Upper lobe of left lung (tissue), 6 donors: ENCODE results near the gene CCN5. TPM values are rescaled to one million over a fixed set of nuclear protein-coding genes. Genes with fewer than 3 reads are reported as not detected.

Experiments
- ATAC-seq, 2 donors: fragments of 200-7000 bp; cut with Tn5 transposase; one replicate each; pipeline ENCODE4 v1.9.1; 2022; ENCODE audit warnings: mild to moderate bottlenecking in 2 of 2, moderate library complexity in 2 of 2; ENCODE audit not compliant: low FRiP score in 2 of 2
- DNase-seq, 2 donors: peaks; one replicate each; pipeline ENCODE4 v3.0.0-alpha.2; 2019 to 2020
- H3K27ac ChIP-seq, 4 donors: fragments of 200-600 bp; sonication (generic); one replicate each; pipeline ENCODE4 v1.5.1; 2016 to 2019
- H3K27me3 ChIP-seq, 4 donors: fragments of 200-600 bp; sonication (generic); one replicate each; pipeline ENCODE4 v1.5.1; 2017 to 2019
- H3K36me3 ChIP-seq, 4 donors: fragments of 200-600 bp; sonication (generic); one replicate each; pipeline ENCODE4 v1.5.1; 2016 to 2019
- H3K4me1 ChIP-seq, 4 donors: fragments of 200-600 bp; sonication (generic); one replicate each; pipeline ENCODE4 v1.5.1; 2018 to 2019
- H3K4me3 ChIP-seq, 4 donors: fragments of 200-600 bp; sonication (generic); one replicate each; pipeline ENCODE4 v1.5.1; 2017 to 2019; ENCODE audit warnings: mild to moderate bottlenecking in 2 of 4, moderate library complexity in 1 of 4
- H3K9me3 ChIP-seq, 4 donors: fragments of 200-600 bp; sonication (generic); one replicate each; pipeline ENCODE4 v1.5.1; 2018 to 2019
- CTCF ChIP-seq, 6 experiments: fragments of 450-650 bp in 4 of 6; fragments of 200-600 bp in 2 of 6; sonication (generic) in 2 of 6; IDR thresholded peaks; one replicate each; pipeline ENCODE4 v1.5.1; 2016 to 2019; ENCODE audit warnings: antibody characterized with exemption in 6 of 6
- EP300 ChIP-seq, 4 donors: sonication (generic); formaldehyde crosslinking; IDR thresholded peaks; one replicate each; pipeline ENCODE4 v1.5.1; 2017; ENCODE audit warnings: antibody characterized with exemption in 4 of 4, control low read depth in 2 of 4
- POLR2A ChIP-seq, 4 donors: fragments of 450-650 bp; IDR thresholded peaks; one replicate each; pipeline ENCODE4 v1.5.1; 2016 to 2017; ENCODE audit warnings: antibody characterized with exemption in 4 of 4, mild to moderate bottlenecking in 2 of 4
- POLR2AphosphoS5 ChIP-seq, 2 donors: sonication (generic); formaldehyde crosslinking; IDR thresholded peaks; one replicate each; pipeline ENCODE4 v1.5.1; 2017; ENCODE audit warnings: antibody characterized with exemption in 2 of 2
- WGBS, 2 donors: methylation state at CpG; one replicate each; pipeline ENCODE4 v1.1.5; 2017 to 2018; 5-methylcytosine and 5-hydroxymethylcytosine counted together
- total RNA-seq, 6 donors: library from RNA; depleted of rRNA in 4 of 6; stranded (reverse); fragments of >200 nt in 4 of 6; gene quantifications; one replicate each; pipeline versions ENCODE4 v1.1.0 to v1.2.1, GENCODE V29; 2016 to 2021
- donor health status: DM: no; HTN: no; CAD: no; lungs with moderate emphysema.
- donor health status: DM: no; HTN: yes; CAD: no; lungs with severe emphysema.

Gene CCN5
- total RNA-seq, 6 donors from 2014 or later = 44.9 to 168 (median 122) TPM

DNA sequence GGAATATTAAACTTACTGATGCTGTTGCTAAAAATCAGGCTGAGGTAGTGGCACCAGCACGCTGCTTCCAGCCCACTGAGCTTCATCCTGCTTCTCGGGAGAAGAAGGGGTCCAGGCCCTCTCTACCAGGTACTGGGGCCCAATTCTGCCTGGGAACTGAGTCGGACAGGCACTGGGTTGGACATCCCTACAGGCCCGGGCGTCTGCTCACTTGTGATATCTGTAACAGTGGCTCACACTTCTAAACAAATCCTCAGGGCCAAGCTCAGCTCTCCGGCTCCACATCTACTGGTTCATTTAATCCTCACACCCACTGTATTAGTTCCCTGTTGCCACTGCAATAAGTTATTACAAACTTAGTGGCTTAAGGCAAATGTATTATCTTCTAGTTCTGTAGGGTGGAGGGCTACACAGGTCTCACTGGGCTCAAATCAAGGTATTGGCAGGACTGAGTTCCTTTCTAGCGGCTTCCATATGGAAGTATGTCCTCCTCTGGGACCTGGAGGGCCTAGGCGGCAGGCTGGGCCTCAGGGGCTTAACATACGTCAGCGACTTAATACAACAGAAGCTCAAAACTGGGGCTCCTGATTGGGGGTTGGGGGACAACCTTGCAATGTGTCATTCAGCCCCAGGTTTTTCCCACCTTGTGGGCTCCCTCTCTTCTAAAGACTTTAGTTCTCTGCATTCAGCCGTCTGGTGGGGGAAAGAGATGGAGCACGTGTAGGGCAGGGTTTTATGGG lies 28.9 kb downstream of the CCN5 start:
- Histone ChIP-seq H3K27me3 (no peaks in the 10 kb centered on the region), H3K9me3 (no peaks in the 10 kb centered on the region), H3K27ac (no peak overlapping the region), H3K36me3 (no peaks in the 10 kb centered on the region), H3K4me1 (peaks cover 20 to 30% (median 26%) of the 10 kb centered on the region in 4 donors), H3K4me3 (no peak overlapping the region)
- TF ChIP-seq POLR2AphosphoS5 (IDR thresholded peaks at IDR 0.05) = no peak
- TF ChIP-seq CTCF (IDR thresholded peaks at IDR 0.05) = no peak
- TF ChIP-seq POLR2A (IDR thresholded peaks at IDR 0.05) = no peak
- TF ChIP-seq EP300 (IDR thresholded peaks at IDR 0.05) = no peak
- DNase-seq (no peak), ATAC-seq (no peak)
- 94 to 95% methylated on average over 8 to 12 of the region's 12 CpGs for WGBS, 2 donors

- WGBS, 2 donors = 26 to 34% methylated on average over 5 of the region's 5 CpGs
- ATAC-seq = peak in 1 of 2 donors; percentile 3
- Histone ChIP-seq H3K4me3 (peak overlapping the region in 3 of 4 donors; percentile 42 to 60 (median 58)), H3K27me3 (peaks cover 0 to 5% (median 0%) of the 10 kb centered on the region in 4 donors), H3K9me3 (no peaks in the 10 kb centered on the region), H3K36me3 (no peaks in the 10 kb centered on the region), H3K4me1 (peaks cover 22 to 32% (median 27%) of the 10 kb centered on the region in 4 donors), H3K27ac (peak overlapping the region in 3 of 4 donors; percentile 24 to 45 (median 42))
- TF ChIP-seq POLR2A (IDR thresholded peaks at IDR 0.05) = no peak
- TF ChIP-seq EP300 (IDR thresholded peaks at IDR 0.05) = no peak
- no peak for TF ChIP-seq POLR2AphosphoS5 (IDR thresholded peaks at IDR 0.05)
- no peak for TF ChIP-seq CTCF (IDR thresholded peaks at IDR 0.05)
- DNase-seq = no peak
Observed at GRCh38 chr20:44745122-44745597, 30.0 kb downstream of the CCN5 start.

- H3K27me3 ChIP-seq = peaks cover 0 to 11% (median 0%) of the 10 kb centered on the region in 4 donors
- no peaks in the 10 kb centered on the region for H3K36me3 ChIP-seq
- H3K4me3 ChIP-seq = peak within 1 kb of the TSS; percentile 6 to 60 (median 50)
- peak within 1 kb of the TSS in 3 of 4 donors; percentile 24 to 45 (median 42) for H3K27ac ChIP-seq
- 2% methylated on average over 31 to 39 of the region's 81 CpGs for WGBS, 2 donors
- H3K4me1 ChIP-seq = peaks cover 24 to 36% (median 30%) of the 10 kb centered on the region in 4 donors
- peak; percentile 32 to 92 for DNase-seq
- no peaks in the 10 kb centered on the region for H3K9me3 ChIP-seq
- peak in 1 of 2 donors; percentile 76 for ATAC-seq
- TF ChIP-seq POLR2A (IDR thresholded peaks at IDR 0.05) (peak in 1 of 4 donors; percentile 14), CTCF (IDR thresholded peaks at IDR 0.05) (no peak), POLR2AphosphoS5 (IDR thresholded peaks at IDR 0.05) (peak; percentile 23 to 28)
Observed at GRCh38 chr20:44745598-44746366, 30.6 kb downstream of the CCN5 start, which contains the start of gene KCNK15. TSS of gene KCNK15 (plus strand) at chr20:44745865. CDS start at chr20:44745911, 46 bp downstream.

DNA sequence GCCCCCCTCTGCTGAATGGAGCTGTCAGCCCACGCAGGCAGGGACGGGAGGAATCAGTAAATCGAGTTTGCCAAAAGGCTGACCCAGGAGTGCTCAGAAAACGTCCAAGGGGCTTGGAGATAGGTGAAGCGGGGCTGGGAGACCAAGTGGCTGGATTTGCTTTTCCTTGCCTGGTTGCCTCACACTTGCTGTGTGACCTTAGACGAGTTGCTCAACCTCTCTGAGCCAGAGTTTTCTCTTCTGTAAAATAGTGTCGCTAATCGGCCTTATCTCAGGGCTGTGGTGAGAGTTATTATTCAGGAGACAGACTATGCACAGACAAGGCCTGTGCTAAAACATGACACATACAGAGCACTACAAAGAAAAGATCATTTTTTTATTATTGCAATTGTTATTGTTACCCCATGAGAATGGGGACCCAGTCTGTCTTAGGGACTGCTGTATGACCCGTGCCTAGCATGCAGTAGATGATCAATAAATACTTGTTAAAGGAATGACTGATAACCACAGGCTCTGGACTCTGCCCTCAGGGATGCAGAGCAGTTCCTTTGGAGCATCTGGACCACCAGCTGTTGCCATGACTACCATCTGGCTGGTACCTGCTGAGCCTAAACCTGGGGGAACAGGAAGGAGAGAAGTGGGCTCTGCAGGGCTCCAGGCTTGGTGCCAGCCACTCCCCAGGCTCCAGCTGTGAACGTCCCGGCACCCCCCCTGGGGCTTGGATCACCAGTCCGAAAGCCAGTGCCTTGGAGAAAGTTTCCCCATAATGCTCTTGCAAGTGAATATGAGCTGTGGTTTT lies 31.4 kb downstream of the CCN5 start:
- peaks cover 24 to 36% (median 30%) of the 10 kb centered on the region in 4 donors for H3K4me1 ChIP-seq
- H3K27ac ChIP-seq = peak overlapping the region in 1 of 4 donors; percentile 45
- peak overlapping the region; percentile 6 to 60 (median 50) for H3K4me3 ChIP-seq
- peak in 1 of 2 donors; percentile 25 for DNase-seq
- H3K27me3 ChIP-seq = peaks cover 0 to 11% (median 0%) of the 10 kb centered on the region in 4 donors
- peak in 1 of 2 donors; percentile 2 for ATAC-seq
- no peak for TF ChIP-seq POLR2A (IDR thresholded peaks at IDR 0.05)
- TF ChIP-seq CTCF (IDR thresholded peaks at IDR 0.05) = no peak
- no peak for TF ChIP-seq EP300 (IDR thresholded peaks at IDR 0.05)
- TF ChIP-seq POLR2AphosphoS5 (IDR thresholded peaks at IDR 0.05) = no peak
- 29 to 64% methylated on average over 4 to 12 of the region's 12 CpGs for WGBS, 2 donors
- H3K36me3 ChIP-seq = no peaks in the 10 kb centered on the region
- no peaks in the 10 kb centered on the region for H3K9me3 ChIP-seq
